Measurements from ENCODE around the gene MFSD6.

DNA sequence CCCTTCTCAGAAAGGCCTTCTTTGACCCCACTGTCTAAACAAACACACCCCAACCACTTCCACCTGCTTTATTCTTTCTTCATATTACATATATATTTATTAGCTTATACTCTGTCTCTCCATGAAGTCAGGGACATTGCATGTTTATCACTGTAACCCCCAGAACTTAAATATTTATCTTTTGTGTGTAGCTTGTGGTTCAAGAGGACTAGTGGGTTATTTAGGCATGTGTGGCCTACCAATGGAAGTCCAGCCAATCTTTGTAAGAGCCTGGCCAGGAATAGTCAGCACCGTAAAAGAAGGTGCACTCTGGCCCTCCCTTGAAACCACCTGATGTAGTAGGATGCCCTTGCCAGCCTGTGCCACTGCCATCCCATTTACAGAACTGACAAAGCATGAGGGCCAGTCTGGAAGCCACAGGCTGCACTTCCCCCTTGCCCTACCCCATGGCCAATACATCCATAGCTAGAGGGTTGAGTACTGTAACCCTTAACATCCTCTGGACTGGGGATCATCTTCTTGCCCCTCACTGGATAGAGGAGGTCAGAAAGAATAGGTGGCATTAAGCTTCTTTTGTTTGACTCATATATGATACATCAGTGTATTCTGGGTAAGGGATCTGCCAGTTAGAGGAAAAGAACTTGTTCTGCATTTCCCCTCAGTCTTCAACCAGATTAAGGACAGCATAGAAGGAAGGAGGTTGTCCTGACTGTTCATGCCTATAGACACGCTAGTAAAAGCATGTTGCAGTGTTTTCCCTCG is 121.5 kb downstream of the MFSD6 start:
- TF ChIP-seq POLR2AphosphoS5 (IDR thresholded peaks at IDR 0.05; ENCODE audit: low read depth, low read length): no peak
- TF ChIP-seq, protein P1, sequence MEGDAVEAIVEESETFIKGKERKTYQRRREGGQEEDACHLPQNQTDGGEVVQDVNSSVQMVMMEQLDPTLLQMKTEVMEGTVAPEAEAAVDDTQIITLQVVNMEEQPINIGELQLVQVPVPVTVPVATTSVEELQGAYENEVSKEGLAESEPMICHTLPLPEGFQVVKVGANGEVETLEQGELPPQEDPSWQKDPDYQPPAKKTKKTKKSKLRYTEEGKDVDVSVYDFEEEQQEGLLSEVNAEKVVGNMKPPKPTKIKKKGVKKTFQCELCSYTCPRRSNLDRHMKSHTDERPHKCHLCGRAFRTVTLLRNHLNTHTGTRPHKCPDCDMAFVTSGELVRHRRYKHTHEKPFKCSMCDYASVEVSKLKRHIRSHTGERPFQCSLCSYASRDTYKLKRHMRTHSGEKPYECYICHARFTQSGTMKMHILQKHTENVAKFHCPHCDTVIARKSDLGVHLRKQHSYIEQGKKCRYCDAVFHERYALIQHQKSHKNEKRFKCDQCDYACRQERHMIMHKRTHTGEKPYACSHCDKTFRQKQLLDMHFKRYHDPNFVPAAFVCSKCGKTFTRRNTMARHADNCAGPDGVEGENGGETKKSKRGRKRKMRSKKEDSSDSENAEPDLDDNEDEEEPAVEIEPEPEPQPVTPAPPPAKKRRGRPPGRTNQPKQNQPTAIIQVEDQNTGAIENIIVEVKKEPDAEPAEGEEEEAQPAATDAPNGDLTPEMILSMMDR (IDR thresholded peaks at IDR 0.05; ENCODE audit: control extremely low read depth in 1 of 3, insufficient read depth in 1 of 3, low read depth in 1 of 3, low read length in 3 of 3): no peak
- TF ChIP-seq EP300 (IDR thresholded peaks at IDR 0.05; ENCODE audit: borderline replicate concordance in 1 of 2, low read depth in 2 of 2, low read length in 2 of 2): no peak
- no peak for TF ChIP-seq POLR2A (IDR thresholded peaks at IDR 0.05; ENCODE audit: control extremely low read depth in 1 of 2, low read depth in 2 of 2, low read length in 2 of 2)
- TF ChIP-seq SRF (IDR thresholded peaks at IDR 0.05; ENCODE audit: low read depth, low read length): no peak
- no peak for TF ChIP-seq RAD21 (IDR thresholded peaks at IDR 0.05 in 1 of 2, conservative IDR thresholded peaks at IDR 0.05 in 1 of 2; ENCODE audit: low read depth in 2 of 2, low read length in 2 of 2)
- TF ChIP-seq RNF2 (IDR thresholded peaks at IDR 0.05; ENCODE audit: borderline replicate concordance, low read depth, low read length, missing control alignments, poor library complexity, severe bottlenecking): no peak
- TF ChIP-seq TEAD4 (IDR thresholded peaks at IDR 0.05; ENCODE audit: low read depth, low read length): no peak
- no peak for TF ChIP-seq CEBPB (IDR thresholded peaks at IDR 0.05; ENCODE audit: low read depth, low read length)
